ENCODE data around the gene SLC6A13. TPM values are rescaled to one million over a fixed set of nuclear protein-coding genes. Genes with fewer than 3 reads are reported as not detected.

The SLC6A13 gene
- total and polyA plus RNA-seq, 2 of the 13 experiments (the other 11 are each of a cell fraction or from before 2014, with no cell fraction given), result 0.05 to 0.15 TPM

GRCh38 chr12:193261-193660 lies 69.4 kb downstream of the SLC6A13 start:
- H2AFZ ChIP-seq (ENCODE audit: low read length), result no peak overlapping the region
- ChIA-PET CTCF (ENCODE audit: low intra/inter-chr PET ratio, low total read pairs) (no interaction called here), POLR2A (no interaction called here)
- no peak overlapping the region for H3K4me3 ChIP-seq (replicated peaks in 1 of 3; ENCODE audit: insufficient read depth in 1 of 3, low read depth in 2 of 3, low read length in 3 of 3)
- H3K9me3 ChIP-seq (ENCODE audit: low read length), result no peaks in the 10 kb centered on the region
- no peak for DNase-seq (ENCODE audit: low spot score)
- in situ Hi-C loops (cut with HindIII; ENCODE audit: extremely low pct_ligation_motif_present, low pct_unique_long_range_greater_than_20kb), result no loop called here
- no peak overlapping the region for H3K9ac ChIP-seq (ENCODE audit: insufficient read depth, low read depth, low read length)
- no TSS peak for BruUV-seq (replicated peaks)
- H3K4me2 ChIP-seq (ENCODE audit: low read depth, low read length), result no peak overlapping the region
- peaks cover 6% of the 10 kb centered on the region; the same call in 1 of the 2 replicates for H3K4me1 ChIP-seq (ENCODE audit: insufficient read depth, low read length)
- no peak for FAIRE-seq
- H3K79me2 ChIP-seq (ENCODE audit: insufficient read depth, low read length), result no peaks in the 10 kb centered on the region
- H3K36me3 ChIP-seq (replicated peaks in 1 of 2; ENCODE audit: control insufficient read depth in 1 of 2, insufficient read depth in 2 of 2, low read length in 2 of 2), result no peaks in the 10 kb centered on the region
- no peaks in the 10 kb centered on the region; a peak in 2 of 5 replicates for H3K27me3 ChIP-seq (ENCODE audit: control insufficient read depth in 1 of 2, insufficient read depth in 2 of 2, low read length in 2 of 2)
- WGBS (ENCODE audit: low lambda C conversion rate), result 74% methylated on average over 5 of the region's 10 CpGs
- no peak overlapping the region for H3K27ac ChIP-seq (ENCODE audit: extremely low read length, insufficient read depth, low read length)
- intact Hi-C loops (cut with micrococcal nuclease; ENCODE audit: unreplicated experiment), result no loop called here
- no peak for ATAC-seq
- no peaks in the 10 kb centered on the region for H4K20me1 ChIP-seq (ENCODE audit: insufficient read depth, low read length)
- TF ChIP-seq ZNF703 (CRISPR knock-in tag; IDR thresholded peaks at IDR 0.05; ENCODE audit: borderline replicate concordance) (no peak), ZNF337 (CRISPR knock-in tag; IDR thresholded peaks at IDR 0.05; ENCODE audit: borderline replicate concordance, low read depth) (no peak), ZFP36 (IDR thresholded peaks at IDR 0.05; ENCODE audit: borderline replicate concordance, low read depth, low read length, partially characterized antibody) (no peak), ZFP37 (CRISPR knock-in tag; IDR thresholded peaks at IDR 0.05; ENCODE audit: borderline replicate concordance) (no peak), CEBPB (IDR thresholded peaks at IDR 0.05; ENCODE audit: borderline replicate concordance, low read depth, low read length) (no peak), ZNF83 (CRISPR knock-in tag; IDR thresholded peaks at IDR 0.05; ENCODE audit: borderline replicate concordance) (no peak), ATF5 (CRISPR knock-in tag; IDR thresholded peaks at IDR 0.05; ENCODE audit: low read depth) (no peak), SIX1 (CRISPR knock-in tag; IDR thresholded peaks at IDR 0.05; ENCODE audit: borderline replicate concordance) (no peak), ZNF792 (CRISPR knock-in tag; IDR thresholded peaks at IDR 0.05) (no peak), HINFP (CRISPR knock-in tag; IDR thresholded peaks at IDR 0.05; ENCODE audit: low read depth) (no peak), HMGXB3 (CRISPR knock-in tag; IDR thresholded peaks at IDR 0.05; ENCODE audit: borderline replicate concordance) (no peak), RERE (CRISPR knock-in tag; IDR thresholded peaks at IDR 0.05; ENCODE audit: low read depth) (no peak), KMT2B (CRISPR knock-in tag; IDR thresholded peaks at IDR 0.05) (no peak)
